Retinal pigment epithelial cell (primary cell): ENCODE results near the gene ACKR3.

Experiments
- DNase-seq: peaks from one replicate; pipeline ENCODE4 v3.0.0-alpha.2; 2010; ENCODE audit warnings: low read depth
- H3K4me3 ChIP-seq: 2 replicates; pipeline ENCODE4 v1.5.1; 2011; ENCODE audit warnings: mild to moderate bottlenecking, low read length, control low read depth, moderate library complexity
- CTCF ChIP-seq: conservative IDR thresholded peaks from 2 replicates; pipeline ENCODE4 v1.5.1; 2011; ENCODE audit warnings: low read depth, low read length, control low read depth, inconsistent platforms

Gene ACKR3

GRCh38 chr2:236530512-236530911 is 39.1 kb upstream of the ACKR3 start:
- no peak for DNase-seq
- H3K4me3 ChIP-seq: no peak overlapping the region
- no peak for TF ChIP-seq CTCF

- TF ChIP-seq CTCF: no peak
- DNase-seq: no peak
Observed at GRCh38 chr2:236531195-236531594, 38.4 kb upstream of the ACKR3 start.

GRCh38 chr2:236531996-236532395 is 37.6 kb upstream of the ACKR3 start:
- TF ChIP-seq CTCF: no peak
- no peak for DNase-seq
- H3K4me3 ChIP-seq: no peak overlapping the region

More at GRCh38 chr2:236531195-236531594, 38.4 kb upstream of the ACKR3 start:
- no peak overlapping the region for H3K4me3 ChIP-seq

GRCh38 chr2:236533343-236533742 is 36.3 kb upstream of the ACKR3 start:
- DNase-seq: no peak
- no peak overlapping the region for H3K4me3 ChIP-seq
- no peak for TF ChIP-seq CTCF

- H3K4me3 ChIP-seq: no peak overlapping the region
- TF ChIP-seq CTCF: no peak
- peak; percentile 29 for DNase-seq
Observed at GRCh38 chr2:236535024-236535423, 34.6 kb upstream of the ACKR3 start.

- no peak for TF ChIP-seq CTCF
- H3K4me3 ChIP-seq: no peak overlapping the region
- no peak for DNase-seq
Observed at GRCh38 chr2:236536727-236537398, 32.8 kb upstream of the ACKR3 start.

- DNase-seq: no peak
- H3K4me3 ChIP-seq: no peak overlapping the region
- TF ChIP-seq CTCF: no peak
Observed at GRCh38 chr2:236538242-236538641, 31.4 kb upstream of the ACKR3 start.
